GM18861 (cell line): ENCODE measurements around the gene VCL.
"Not testable (repeated sequence)": the region's sequence is repeated elsewhere in the genome, so short reads cannot be mapped to it uniquely, and the experiment has no call there.

Experiments used
- ATAC-seq: cut with Tn5 transposase; IDR thresholded peaks from one replicate; pipeline ENCODE4 v1.9.1; 2021; ENCODE audit not compliant: unreplicated experiment

The VCL gene

DNA sequence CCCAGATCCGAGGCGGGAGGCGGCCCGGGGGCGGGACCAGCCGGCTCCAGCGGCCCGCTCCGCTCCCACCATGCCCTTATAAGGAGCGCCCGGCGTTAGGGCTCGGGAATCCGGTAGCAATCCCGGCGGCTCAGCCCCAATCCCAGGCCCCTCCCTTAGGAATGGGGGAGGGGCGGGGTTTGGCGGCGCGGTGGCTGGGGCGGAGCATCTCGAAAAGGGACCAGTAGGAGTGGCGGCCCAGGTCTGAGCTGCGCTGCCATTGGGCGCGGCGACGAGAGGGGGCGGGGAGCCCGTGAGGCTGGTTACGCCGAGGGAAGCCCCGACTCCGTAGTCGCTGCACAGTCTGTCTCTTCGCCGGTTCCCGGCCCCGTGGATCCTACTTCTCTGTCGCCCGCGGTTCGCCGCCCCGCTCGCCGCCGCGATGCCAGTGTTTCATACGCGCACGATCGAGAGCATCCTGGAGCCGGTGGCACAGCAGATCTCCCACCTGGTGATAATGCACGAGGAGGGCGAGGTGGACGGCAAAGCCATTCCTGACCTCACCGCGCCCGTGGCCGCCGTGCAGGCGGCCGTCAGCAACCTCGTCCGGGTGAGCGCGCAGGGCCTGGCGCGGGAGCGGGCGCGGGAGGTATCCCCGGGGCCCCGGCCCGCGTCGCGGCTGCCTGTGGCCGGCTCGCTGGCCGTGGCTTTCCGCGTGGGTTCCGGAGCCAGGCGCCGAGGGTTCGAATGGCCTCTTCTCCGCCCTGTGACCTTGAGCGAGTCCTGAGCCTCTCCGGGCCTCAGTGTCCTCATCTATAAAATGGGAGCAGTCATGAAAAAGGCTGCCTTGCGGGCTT is at the start of gene VCL:
Gene VCL, plus strand, starts transcription at position 330 of the 836 bp plus-strand sequence. Its CDS starts 92 bp downstream, at position 422.
- ATAC-seq, result peak; percentile 87

DNA sequence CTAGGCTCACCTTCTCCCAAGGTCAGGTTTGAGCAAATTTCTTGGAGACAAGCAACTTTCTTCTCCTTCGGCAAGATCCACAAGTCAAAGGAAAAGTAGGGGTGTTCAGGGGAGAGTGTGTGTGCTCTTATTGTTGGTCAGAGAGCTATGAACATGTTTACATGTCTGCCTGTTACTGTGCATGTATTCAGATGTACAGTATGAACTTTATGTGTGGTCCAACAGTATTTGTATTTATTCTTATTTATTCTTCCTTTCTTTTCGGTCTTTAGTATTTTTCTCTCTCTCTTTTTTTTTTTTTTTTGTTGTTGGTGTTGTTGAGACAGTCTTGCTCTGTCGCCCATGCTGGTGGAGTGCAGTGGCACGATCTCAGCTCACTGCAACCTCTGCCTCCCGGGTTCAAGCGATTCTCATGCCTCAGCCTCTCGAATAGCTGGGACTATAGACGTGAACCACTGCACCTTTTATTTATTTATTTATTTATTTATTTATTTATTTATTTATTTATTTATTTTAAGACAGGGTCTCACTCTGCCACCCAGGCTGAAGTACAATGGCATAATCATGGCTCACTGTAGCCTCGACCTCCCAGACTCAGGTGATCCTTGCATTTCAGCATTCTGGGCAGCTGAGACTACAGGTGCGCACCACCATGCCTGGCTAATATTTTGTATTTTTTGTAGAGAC is 48.8 kb upstream of the VCL start:
- no peak for ATAC-seq

DNA sequence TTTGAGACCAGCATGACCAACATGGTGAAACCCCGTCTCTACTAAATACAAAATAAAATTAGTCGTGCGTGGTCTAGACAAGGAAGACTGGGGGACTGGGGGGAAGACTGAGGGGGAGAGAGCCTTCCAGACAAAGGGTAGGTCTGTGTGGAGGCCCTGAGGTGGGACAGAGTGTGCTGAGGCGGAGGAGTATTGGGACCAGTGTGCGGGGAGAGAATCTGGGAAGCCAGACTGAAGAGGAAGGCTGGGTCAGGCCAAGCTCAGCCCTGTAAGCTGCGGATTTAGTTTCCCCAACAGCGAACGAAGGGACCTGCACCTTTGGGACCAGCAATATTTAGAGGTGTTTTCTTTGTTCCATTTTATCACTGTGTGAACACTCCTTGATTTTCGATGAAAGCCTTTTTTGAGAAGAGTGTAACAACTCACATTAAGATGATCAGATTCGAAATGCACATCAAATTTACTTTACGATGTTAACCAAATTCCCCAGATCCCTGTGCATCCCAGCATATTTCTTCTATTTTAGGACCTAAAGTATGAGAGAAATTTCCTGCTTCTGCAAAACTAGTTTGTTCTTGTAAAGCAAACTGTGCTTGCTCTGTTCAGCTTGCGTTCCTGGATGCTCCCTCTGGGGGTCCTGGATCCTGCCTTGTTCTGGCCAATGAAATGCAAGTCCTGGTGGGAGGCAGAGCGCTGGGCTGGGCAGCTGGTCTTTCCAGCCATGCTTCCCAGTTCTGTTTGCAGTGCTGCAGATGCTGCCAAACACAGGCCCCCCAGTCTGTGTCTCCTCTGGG is 47.6 kb upstream of the VCL start:
- ATAC-seq, result no peak

DNA sequence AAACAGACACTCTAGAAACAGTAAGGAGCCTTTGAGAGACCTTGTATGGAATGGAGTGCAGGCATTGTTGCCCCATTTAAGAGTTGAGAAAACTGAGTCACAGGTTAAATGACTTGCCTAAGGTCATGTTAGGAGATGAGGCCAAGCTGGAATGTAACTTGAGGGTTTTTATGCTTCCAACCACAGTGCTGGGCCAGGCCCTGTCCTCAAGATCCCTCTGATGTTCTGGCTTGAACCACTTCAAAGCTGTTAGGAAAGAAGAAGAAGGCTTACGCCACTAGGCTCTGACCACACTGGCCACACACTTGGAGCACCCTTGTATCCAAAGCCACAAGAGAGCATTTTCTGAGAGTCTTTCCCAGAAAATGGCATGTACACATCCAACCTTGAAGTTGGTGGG is 44.3 kb upstream of the VCL start:
- ATAC-seq, result no peak

DNA sequence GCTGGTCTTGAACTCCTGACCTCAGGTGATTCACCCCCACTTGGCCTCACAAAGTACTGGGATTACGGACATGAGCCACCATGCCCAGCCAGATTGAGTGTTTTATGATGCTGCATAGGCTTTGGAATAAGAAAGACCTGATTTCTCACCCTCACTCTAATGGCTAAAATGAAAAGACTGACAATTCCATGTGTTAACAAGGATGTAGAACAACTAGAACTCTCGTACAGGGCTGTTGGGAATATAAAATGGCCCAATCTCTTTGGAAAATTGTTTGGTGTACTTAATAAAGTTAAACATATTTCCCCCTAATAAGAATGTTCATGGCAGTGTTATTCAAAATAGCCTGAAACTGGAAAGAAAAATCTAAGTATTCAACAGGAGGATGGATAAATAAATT is 43.2 kb upstream of the VCL start:
- no peak for ATAC-seq

DNA sequence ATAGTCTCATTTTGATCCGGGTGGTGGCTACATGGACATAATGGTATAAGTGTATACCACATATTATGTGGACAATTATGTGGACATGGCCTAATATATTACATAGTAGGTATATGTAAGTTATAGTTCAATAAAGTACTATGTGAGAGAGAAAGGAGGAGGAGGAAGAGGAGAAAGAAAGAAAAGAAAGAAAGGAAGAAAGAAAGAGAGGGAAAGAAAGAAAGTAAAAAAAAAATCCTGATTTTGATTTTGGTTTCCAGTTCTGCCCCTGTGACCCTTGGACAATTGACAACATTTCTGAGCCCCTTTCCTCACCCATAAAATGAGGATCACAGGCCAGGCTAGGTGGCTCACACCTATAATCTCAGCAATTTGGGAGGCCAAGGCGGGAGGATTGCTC is 42.2 kb upstream of the VCL start:
- ATAC-seq, result no peak

DNA sequence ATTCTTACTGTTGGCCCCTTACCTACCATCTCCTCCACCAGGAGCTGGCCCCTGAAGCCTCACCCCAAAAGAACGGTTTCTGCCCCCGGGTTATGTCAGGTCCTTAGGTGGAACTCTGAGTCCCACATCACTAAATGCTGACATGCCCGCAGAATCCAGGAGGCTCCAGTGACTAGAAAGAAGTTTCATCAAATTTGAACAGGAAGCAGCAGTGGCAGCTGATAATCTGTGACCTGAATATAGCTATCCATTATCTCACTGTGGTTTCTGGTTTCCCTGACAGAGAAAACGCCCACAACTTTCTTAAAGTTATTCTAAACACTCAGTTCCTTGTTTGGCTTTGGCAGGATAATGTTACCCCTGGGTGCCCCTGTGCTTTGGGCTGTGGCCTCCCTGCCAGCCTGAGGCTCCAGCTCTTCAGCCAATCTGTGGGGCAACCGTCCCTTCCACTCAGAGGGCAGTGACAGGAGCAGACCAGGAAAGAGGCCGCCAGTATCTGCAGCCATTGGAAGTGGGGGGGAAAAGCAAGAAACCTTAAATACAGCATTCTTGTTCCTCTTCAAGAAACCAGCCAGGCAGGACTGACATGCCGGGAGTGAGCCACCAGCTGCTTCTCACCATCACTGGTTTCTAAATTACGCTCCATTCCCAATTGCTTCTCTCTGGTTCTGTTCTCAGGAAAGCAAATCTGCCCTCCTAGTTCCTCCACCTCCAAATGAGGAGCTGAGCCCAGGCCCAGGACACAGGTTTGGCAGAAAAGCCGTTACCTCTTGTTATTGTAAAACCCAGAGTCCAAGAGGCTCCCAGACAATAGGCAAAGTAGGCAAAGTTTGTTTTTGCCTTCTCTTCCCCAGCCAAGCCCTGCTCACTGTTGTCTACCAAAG is 41.2 kb upstream of the VCL start:
- peak; percentile 48 for ATAC-seq

DNA sequence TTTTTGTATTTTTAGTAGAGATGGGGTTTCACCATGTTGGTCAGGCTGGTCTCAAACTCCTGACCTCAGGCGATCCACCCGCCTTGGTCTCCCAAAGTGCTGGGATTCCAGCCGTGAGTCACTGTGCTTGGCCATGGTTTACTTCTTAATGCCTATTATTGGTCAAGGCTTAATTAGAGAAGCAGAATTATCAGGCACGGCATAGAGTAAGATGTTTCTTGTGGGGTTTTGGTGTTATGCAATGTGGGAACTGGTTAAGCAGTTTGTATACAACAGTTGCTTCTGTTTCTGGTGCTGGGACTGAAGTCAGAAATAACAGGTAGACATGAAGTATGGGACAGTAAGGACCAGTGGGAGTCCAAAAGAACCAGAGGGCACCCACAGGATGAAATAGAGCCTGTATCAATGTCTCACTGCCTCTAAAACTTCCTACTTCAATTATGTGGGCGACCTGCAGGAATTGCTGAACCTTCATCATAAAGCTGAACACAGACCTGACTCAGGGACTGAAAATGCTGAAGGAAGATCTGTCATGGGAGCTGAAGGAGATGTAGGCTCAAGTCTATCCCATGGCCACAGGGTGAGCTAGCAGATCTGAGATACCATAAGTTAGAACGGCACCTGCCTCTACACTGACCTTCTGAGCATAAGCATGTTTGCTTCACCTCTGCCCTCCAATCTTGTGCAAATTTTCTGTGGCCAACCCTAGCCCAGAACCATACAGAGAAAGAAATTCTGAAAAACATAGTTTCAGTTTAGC is 38.3 kb upstream of the VCL start:
- ATAC-seq, result no peak

DNA sequence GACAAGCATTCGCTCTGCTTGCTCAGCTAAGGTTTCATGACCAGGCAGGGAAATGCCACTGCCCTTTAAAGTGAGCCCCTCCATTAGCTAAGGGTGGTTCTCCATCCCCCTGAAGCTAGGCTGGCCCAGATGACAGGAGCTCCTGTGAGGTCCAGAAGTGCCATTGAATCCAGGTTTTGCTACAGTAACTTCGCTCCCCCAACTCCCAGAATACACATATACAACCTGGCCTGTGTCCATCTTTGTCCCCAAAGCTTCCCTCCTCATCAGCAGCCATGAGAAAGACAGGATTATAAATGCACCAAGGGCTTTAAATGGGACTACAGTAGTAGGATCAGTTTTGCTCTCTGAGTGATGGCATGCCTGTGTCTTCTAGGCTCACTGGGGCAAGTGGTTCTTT is 35.5 kb upstream of the VCL start:
- ATAC-seq, result no peak

DNA sequence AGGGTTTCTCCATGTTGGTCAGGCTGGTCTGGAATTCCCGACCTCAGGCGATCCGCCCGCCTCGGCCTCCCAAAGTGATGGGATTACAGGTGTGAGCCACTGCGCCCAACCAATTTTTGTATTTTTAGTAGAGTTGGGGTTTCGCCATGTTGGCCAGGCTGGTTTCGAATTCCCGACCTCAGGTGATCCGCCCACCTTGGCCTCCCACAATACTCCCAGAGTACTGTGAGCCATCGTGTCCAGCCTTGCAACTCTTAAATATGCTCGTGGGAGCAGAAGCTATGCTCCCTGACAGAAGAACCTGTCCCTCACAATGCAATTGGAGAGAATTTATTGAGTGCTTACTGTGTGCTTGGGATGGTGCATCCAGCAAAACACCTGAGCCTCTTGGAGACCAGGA is 34.4 kb upstream of the VCL start:
- not testable (repeated sequence) for ATAC-seq

DNA sequence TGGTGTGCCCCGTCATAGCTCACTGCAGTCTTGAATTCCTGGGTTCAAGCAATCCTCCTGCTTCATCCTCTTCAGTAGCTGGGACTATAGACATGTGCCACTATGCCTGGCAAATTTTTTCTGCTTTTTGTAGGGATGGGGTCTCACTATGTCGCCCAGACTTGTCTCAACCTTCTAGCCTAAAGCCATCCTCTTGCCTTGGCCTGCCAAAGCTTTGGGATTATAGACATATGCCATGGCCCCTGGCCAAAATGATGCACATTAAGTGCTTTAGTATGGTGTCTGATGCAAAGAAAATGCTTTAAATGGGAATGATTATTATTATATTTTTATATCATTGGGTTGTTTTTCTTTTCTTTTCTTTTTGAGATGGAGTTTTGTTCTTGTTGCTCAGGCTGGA is 33.2 kb upstream of the VCL start:
- ATAC-seq, result no peak

DNA sequence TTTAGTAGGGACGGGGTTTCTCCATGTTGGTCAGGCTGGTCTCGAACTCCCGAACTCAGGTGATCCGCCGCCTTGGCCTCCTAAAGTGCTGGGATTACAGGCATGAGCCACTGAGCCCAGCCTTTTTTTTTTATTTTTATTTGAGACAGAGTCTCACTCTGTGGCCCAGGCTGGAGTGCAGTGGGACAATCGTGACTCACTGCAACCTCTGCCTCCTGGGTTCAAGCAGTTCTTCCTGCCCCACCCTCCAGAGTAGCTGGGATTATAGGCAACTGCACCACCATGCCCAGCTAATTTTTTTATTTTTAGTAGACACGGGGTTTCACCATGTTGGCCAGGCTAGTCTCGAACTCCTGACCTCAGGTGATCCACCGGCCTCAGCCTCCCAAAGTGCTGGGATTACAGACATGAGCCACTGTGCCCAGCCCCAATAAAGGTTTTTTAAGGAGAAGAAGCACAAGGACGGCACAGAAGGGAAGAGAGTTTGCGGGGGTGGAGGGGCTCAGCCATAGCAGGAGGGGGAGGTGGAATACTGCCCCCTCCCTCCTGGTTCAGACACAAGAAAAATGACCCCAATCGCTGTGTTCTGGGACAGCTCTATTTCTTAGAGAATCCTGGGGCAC is 32.5 kb upstream of the VCL start:
- ATAC-seq, result not testable (repeated sequence)

DNA sequence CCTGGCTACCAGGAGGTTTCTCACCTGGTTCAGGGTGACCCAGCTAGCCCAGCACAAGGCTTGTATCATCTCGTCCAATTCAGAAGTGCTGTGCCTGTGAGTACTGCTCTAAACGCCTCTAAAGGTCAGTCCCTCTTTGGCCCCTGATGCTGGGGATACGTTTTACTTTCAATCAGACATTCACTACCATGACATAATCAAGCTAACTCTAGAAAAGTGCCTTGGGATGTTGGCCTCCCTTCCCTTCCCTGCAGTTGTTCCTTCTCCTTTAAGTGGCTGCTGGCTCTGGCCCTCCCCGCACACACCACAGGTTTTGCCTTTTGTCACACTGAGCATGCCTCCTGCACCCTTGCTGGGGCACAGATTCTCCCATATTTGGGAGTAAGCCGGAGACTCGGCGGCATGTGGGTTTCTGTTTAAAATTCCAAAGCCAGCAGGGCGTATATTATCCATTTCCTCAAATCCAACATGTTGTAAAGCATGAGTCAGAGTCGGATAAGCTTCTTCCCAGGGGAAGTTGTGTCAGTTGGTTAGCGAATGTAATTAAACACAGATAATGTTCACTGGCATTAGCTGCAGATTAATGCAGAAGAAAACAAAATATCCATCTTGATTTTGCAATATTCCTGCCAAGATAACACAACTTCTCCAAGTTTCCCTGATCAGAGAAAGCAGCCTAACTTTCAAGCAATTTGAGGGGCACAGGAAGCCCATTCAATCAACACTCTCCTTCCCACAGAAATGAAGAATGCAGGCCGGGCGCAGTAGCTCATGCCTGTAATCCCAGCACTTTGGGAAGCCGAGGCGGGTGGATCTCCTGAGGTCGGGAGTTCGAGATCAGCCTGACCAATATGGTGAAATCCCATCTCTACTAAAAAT is 31.8 kb upstream of the VCL start:
- ATAC-seq, result no peak

DNA sequence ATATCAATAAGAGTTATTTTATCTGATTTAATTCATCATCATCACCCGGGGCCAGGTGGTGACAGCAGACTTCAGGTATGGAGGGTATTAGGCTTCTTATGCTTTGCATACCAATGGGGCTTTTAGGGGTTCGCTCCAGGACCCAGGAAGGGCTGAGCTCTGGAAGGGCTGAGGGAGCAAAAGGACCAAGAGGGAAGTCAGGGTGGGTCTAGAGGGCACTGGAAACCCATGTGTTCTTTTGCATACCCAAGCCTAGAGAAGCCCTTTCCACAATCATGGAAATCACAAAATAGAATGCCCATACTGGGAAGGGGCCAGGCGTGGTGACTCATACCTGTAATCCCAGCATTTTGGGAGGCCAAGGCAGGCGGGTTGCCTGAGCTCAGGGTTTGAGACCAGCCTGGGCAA is 30.9 kb upstream of the VCL start:
- ATAC-seq, result no peak

DNA sequence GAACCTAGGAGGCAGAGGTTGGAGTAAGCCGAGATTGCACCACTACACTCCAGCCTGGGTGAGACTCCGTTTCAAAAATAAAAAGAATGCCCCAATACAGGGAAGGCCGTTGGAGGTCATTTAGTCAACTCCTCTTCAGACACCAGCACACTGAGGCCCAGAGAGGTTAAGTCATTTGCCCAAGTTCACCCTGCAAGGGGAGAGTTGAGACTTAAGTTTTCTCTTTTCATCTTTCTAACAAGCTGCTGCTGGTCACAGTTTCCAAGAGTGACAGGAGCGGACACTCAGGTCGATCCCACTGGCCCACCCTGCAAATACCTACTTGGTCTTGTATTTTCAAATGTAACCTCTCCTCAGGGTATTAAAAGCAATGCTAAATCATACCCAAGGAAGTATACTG is 30.4 kb upstream of the VCL start:
- no peak for ATAC-seq

DNA sequence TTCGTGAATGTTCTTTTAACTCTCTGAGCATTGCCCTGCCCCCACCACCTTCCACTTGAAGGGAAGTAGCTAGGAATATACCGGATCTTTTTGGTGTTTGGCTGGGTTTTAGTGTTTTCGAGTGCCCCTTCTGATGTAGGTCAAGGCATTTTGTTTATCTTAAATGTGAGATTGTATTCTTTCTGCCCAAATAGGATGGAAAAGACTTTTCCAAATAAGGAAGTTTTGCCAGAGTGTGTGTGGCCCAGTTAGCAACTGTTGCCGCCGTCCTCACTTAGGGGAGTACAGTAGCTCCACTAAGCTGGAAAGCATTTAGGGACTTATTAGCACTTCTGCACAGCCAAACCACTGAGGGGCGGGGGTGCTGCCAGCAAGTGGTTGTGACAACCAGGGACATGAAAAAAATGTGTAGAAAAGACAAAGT is 29.8 kb upstream of the VCL start:
- no peak for ATAC-seq

DNA sequence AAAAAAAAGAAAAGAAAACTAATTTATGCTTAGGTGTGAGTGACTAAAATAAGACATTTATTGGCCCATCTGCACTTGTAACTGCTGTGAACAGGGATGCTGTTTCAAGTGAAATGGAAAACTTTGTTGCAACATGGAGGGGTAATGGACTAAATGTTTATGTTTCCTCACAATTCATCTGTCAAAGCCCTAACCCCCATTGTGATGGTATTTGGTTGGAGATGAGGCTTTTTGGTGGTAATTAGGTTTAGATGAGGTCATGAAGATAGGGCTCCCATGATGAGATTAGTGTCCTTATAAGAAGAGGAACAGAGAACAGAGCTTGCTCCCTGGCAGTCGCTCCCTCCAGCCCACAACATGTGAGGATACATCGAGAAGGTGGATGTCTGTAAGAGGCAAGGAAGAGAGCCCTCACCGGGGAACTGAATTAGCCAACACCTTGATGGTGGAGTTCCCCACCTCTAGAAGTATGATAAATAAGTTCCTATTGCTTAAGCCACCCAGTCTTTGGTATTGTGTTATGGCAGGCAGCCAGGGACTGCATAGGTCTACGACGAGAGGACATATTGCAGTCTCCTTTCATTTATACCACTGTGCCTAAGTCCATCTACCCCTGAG is 28.6 kb upstream of the VCL start:
- no peak for ATAC-seq

DNA sequence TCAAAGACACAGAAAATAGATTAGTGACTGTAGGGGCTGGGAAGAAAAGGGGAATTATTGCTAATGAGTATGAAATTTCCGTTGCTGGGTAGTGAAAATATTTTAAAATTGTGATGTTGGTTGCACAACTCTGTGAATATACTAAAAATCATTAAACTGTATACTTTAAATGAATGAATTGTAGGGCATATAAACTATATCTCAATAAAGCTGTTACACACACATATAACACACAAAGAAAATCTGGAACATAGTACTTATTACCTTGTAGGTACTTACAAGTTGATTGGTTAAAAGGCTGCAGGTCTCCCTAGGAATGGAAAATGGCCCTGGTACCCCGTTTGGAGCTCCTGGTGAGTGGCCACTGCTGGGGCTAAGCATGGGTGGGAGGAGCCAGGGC is 27.1 kb upstream of the VCL start:
- ATAC-seq, result no peak
